ENCODE measurements around the gene SERPINB1. TPM values are rescaled to one million over a fixed set of nuclear protein-coding genes. Genes with fewer than 3 reads are reported as not detected.

Gene SERPINB1
- total RNA-seq, 1 donor from 2014 or later, result 103 TPM

DNA sequence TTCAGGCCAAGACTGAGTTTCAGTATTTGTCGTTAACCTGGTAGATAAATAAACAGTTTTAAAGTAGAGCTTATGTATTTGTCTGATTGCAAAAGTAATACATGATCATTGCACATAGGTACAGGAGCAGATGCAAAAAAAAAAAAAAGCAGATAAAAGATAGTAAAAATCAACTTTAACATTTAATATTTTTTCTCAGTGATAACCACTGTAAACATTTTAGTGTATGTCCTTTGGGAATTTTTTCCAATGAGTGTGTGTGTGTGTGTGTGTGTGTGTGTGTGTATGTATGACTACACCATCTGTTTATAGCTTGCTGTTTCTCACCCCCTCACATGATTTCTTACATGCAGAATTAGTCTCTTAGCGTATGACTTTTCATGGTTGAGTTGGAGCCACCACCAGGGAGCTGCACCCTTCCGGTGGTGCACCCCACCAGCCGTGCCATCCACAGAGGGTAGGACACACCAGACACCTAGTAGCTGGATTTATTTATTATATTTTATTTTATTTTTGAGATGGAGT is 50.2 kb downstream of the SERPINB1 start:
- intact Hi-C loops (cut with micrococcal nuclease), result loop anchor here (1.0 to 5.0 kb wide), 6 partner anchors 50 to 271 kb away; partner anchors contain the start of genes SERPINB1 and SERPINB9
- Mint-ChIP-seq H3K27ac (peak overlapping the region; percentile 87), H3K36me3 (ENCODE audit: low read depth) (peaks cover 14% of the 10 kb centered on the region), H3K4me3 (ENCODE audit: low read depth) (peak overlapping the region; percentile 41), H3K27me3 (ENCODE audit: low read depth) (no peaks in the 10 kb centered on the region), H3K9me3 (no peaks in the 10 kb centered on the region), H3K4me1 (ENCODE audit: low read depth) (peaks cover 44% of the 10 kb centered on the region)
- DNase-seq (ENCODE audit: low spot score), result no peak

DNA sequence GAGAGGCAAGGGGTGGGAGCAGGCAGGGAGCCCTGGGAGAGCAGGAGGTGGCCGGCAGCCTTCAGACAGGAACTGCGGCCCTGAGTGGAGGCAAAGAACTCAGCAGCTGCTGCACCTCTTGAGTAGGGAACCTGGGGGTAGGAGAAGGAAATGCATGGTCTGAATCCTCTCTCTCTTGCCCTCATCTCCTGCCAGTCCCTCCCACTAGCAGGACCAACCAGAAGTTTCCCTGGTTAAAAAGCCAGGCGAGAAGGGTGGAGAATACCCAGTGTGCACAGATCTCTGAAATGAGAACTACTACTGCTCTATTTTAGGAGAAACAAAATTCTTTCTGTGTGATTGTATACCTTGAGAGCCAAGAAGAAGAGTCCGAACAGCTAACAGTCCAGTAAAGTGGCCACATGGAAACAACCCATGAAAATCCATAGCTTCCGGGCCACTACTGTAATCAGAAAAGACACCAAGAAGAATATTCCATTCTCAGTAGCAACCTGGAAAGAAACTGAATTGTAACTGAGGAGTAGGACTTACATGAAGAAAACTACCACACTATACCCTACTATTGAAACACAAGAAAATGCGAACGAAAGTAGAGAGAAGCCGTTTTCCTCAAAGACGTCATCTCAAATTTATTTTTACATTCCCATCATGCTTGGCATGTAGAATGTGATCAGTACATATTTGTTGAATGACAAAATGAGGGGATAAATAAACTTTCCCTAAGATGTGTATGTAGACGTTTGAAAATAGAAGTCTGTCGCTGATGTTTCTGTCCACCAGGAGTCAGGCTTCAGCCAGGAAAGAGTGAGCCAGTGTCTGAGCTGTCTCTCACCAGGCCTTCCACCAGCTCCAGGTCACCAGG is 50.8 kb downstream of the SERPINB1 start:
- Mint-ChIP-seq H3K36me3 (ENCODE audit: low read depth) (peaks cover 21% of the 10 kb centered on the region), H3K9me3 (no peaks in the 10 kb centered on the region), H3K27ac (peak overlapping the region; percentile 87), H3K27me3 (ENCODE audit: low read depth) (no peaks in the 10 kb centered on the region), H3K4me1 (ENCODE audit: low read depth) (peaks cover 39% of the 10 kb centered on the region), H3K4me3 (ENCODE audit: low read depth) (peak overlapping the region; percentile 41)
- peak; percentile 55 for DNase-seq (ENCODE audit: low spot score)
- intact Hi-C loops (cut with micrococcal nuclease), result loop anchor here (1.0 to 5.0 kb wide), 6 partner anchors 50 to 271 kb away; partner anchors contain the start of genes SERPINB1 and SERPINB9

DNA sequence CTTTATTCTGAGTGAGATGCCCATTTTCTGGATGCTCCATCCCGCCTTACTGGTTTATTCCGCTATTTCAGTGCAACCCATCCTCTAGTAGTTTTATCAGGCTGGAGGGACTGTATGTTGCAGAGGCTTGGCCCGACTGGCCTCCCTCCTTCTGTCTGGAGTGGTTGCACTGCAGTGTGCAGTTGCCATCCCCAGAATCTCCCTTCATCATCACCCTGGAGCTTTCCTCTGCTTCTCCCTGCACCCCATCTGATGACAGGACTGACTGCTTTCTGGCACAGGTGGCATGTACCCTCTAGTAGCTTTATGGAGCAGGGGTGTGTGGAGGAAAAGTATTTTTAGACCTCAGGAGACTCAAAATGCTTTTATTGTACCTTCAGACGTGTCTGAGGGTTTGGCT is 55.4 kb downstream of the SERPINB1 start:
- no peaks in the 10 kb centered on the region for H3K27me3 Mint-ChIP-seq (ENCODE audit: low read depth)
- DNase-seq (ENCODE audit: low spot score), result no peak
- H3K27ac Mint-ChIP-seq, result no peak overlapping the region
- H3K4me1 Mint-ChIP-seq (ENCODE audit: low read depth), result peaks cover 9% of the 10 kb centered on the region
- intact Hi-C loops (cut with micrococcal nuclease), result no loop called here
- H3K36me3 Mint-ChIP-seq (ENCODE audit: low read depth), result peaks cover 53% of the 10 kb centered on the region
- no peaks in the 10 kb centered on the region for H3K9me3 Mint-ChIP-seq
- no peak overlapping the region for H3K4me3 Mint-ChIP-seq (ENCODE audit: low read depth)

DNA sequence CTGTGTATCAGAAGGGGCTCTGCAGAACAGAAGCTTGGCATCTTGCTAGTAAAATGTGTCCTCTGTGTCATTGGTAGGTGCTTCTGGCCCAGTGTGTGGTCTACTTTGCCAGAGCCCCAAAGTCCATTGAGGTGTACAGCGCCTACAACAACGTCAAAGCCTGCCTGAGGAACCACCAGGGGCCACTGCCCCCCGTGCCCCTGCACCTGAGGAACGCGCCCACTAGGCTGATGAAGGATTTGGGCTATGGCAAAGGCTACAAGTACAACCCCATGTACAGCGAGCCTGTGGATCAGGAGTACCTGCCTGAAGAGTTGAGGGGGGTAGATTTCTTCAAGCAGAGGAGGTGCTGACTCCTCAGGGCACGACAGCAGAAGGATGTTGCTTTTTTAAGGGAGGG is 56.7 kb downstream of the SERPINB1 start:
- H3K27me3 Mint-ChIP-seq (ENCODE audit: low read depth), result no peaks in the 10 kb centered on the region
- H3K9me3 Mint-ChIP-seq, result no peaks in the 10 kb centered on the region
- no peak overlapping the region for H3K4me3 Mint-ChIP-seq (ENCODE audit: low read depth)
- peaks cover 4% of the 10 kb centered on the region for H3K4me1 Mint-ChIP-seq (ENCODE audit: low read depth)
- no peak for DNase-seq (ENCODE audit: low spot score)
- H3K27ac Mint-ChIP-seq, result no peak overlapping the region
- intact Hi-C loops (cut with micrococcal nuclease), result no loop called here
- peaks cover 66% of the 10 kb centered on the region for H3K36me3 Mint-ChIP-seq (ENCODE audit: low read depth)

DNA sequence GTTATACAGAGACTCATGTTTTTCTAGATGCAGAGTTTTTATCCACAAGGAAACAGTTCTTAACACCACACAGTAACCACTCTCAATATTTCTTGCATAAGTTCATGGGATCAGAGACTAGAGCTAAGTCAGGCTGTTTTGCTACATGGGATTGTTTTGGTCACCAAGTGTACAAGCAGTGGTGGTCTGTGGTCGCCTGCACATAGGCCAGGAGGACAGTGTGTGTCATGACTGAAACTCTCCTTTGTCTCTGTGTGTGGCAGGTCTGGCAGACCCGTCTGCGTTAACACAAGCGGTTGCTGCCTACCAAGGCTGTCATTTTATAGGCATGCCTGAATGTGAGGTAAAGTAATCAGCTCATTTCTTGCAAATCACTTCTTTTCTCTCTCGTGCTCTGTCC is 57.6 kb downstream of the SERPINB1 start:
- no peak overlapping the region for H3K4me3 Mint-ChIP-seq (ENCODE audit: low read depth)
- H3K27ac Mint-ChIP-seq, result no peak overlapping the region
- peaks cover 74% of the 10 kb centered on the region for H3K36me3 Mint-ChIP-seq (ENCODE audit: low read depth)
- no peak for DNase-seq (ENCODE audit: low spot score)
- intact Hi-C loops (cut with micrococcal nuclease), result no loop called here
- no peaks in the 10 kb centered on the region for H3K27me3 Mint-ChIP-seq (ENCODE audit: low read depth)
- peaks cover 4% of the 10 kb centered on the region for H3K4me1 Mint-ChIP-seq (ENCODE audit: low read depth)
- no peaks in the 10 kb centered on the region for H3K9me3 Mint-ChIP-seq

DNA sequence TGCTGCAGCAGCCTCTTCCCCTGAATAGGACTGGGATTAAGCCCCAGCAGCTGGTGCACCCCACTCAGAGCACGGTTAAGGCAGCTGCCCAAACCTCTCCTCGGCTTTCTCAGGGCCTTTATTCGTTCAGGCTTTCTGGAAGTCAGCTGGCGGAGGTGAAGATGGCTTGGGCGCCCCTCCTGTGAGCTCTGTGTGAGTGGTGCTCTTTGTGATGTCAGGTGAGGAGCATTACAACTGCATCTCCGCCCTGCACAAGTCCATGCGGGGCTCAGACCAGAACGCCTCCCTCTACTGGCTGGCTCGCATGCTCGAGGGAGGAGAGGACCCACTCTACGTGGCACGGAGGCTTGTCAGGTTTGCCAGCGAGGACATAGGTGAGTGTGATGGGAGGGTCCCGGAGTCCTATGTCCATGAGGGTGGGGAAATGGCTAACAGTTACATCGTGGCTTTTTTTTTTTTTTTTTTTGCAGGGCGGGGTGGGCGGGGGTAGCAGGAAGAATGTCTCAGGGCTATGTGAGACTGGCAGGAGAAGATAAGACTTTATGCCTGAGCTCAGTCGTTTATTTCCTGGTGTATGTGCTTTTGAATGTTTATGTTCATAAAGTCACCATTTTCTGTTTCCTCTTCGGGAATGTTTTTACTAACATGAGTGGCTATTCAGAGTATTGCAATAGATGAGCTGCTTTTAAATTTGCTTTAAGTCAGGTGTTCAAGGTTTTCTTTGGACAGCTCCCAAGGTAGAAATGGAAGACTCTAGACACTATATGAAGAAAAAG is 58.3 kb downstream of the SERPINB1 start:
- H3K27me3 Mint-ChIP-seq (ENCODE audit: low read depth), result no peaks in the 10 kb centered on the region
- H3K4me3 Mint-ChIP-seq (ENCODE audit: low read depth), result no peak overlapping the region
- intact Hi-C loops (cut with micrococcal nuclease), result no loop called here
- no peaks in the 10 kb centered on the region for H3K9me3 Mint-ChIP-seq
- no peak overlapping the region for H3K27ac Mint-ChIP-seq
- H3K36me3 Mint-ChIP-seq (ENCODE audit: low read depth), result peaks cover 81% of the 10 kb centered on the region
- no peak for DNase-seq (ENCODE audit: low spot score)
- peaks cover 4% of the 10 kb centered on the region for H3K4me1 Mint-ChIP-seq (ENCODE audit: low read depth)

DNA sequence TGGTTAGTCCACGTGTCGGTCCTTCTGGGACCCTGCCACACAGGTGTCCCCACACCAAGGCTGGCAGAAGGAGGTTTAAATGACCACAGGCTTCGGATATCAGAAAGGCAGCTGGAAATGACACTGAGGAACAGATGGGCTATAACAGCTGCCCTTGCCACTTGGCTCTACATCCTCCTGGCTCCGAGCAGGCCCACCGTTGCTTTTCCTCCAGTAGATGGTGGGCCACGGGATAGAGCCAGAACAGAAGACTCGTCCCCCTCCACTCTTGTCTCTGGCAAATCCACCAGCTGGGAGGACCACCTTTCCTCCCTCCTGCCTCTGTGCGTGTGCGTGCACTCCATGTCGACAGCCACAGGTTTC is 58.9 kb downstream of the SERPINB1 start:
- Mint-ChIP-seq H3K4me1 (ENCODE audit: low read depth) (peaks cover 5% of the 10 kb centered on the region), H3K9me3 (no peaks in the 10 kb centered on the region), H3K4me3 (ENCODE audit: low read depth) (no peak overlapping the region), H3K27me3 (ENCODE audit: low read depth) (no peaks in the 10 kb centered on the region), H3K27ac (no peak overlapping the region), H3K36me3 (ENCODE audit: low read depth) (peaks cover 79% of the 10 kb centered on the region)
- no peak for DNase-seq (ENCODE audit: low spot score)
- intact Hi-C loops (cut with micrococcal nuclease), result no loop called here

DNA sequence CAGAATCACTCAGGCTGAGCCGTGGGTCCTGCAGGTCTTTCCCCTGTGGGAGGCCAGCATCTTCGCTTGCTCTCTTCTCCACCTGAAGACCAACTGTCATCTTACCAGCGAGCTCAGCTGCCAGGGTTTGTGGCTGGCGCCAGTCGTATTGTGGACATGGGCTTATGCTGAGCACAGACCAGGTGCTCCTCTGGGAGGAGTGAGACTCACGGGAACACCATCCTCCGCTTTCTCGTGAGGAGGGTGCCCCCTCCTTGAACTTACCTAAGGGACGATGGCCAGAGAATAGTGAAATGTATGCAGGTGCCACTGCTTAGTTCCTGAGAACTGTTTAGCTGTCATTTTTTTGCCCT is 59.3 kb downstream of the SERPINB1 start:
- Mint-ChIP-seq H3K4me1 (ENCODE audit: low read depth) (peaks cover 7% of the 10 kb centered on the region), H3K9me3 (no peaks in the 10 kb centered on the region), H3K27me3 (ENCODE audit: low read depth) (no peaks in the 10 kb centered on the region), H3K4me3 (ENCODE audit: low read depth) (no peak overlapping the region), H3K27ac (no peak overlapping the region), H3K36me3 (ENCODE audit: low read depth) (peaks cover 79% of the 10 kb centered on the region)
- DNase-seq (ENCODE audit: low spot score), result no peak
- intact Hi-C loops (cut with micrococcal nuclease), result no loop called here

Other genes with a start within 250 kb of the SERPINB1 start
- 0.21 and 0.23 TPM in 2 replicates for gene MYLK4, start 90.9 kb downstream of the SERPINB1 start, total RNA-seq
- 47.2 and 47.8 TPM in 2 replicates for gene WRNIP1, start 76.5 kb downstream of the SERPINB1 start, total RNA-seq
- 120 and 123 TPM in 2 replicates for gene SERPINB9, start 61.4 kb upstream of the SERPINB1 start, total RNA-seq
- 72.0 and 73.0 TPM in 2 replicates for gene SERPINB6, start 129.7 kb upstream of the SERPINB1 start, total RNA-seq
- 42.5 and 45.6 TPM in 2 replicates for gene NQO2, start 158.0 kb upstream of the SERPINB1 start, total RNA-seq
- gene RIPK1, start 226.6 kb upstream of the SERPINB1 start, total RNA-seq, result 18.3 and 19.0 TPM in 2 replicates